Activated B cell treated with CpG ODN at 0.5 μM for 24 hours (primary cell): Measurements from ENCODE around the gene C2CD5. TPM values are rescaled to one million over a fixed set of nuclear protein-coding genes. Genes with fewer than 3 reads are reported as not detected.
A peak's percentile ranks its signal among the peaks of the same experiment; 100 is the strongest.

Experiments used
- ATAC-seq: fragments of 200-7000 bp; cut with Tn5 transposase; one replicate; pipeline ENCODE4 v1.10.0; 2021; ENCODE audit warnings: low read depth, mild to moderate bottlenecking, moderate library complexity
- CTCF ChIA-PET: fragments of 350-600 bp; sonication (Branson Sonifier 250); formaldehyde crosslinking; loops from one replicate; lab custom pipeline; 2021; ENCODE audit warnings: antibody characterized with exemption; lab: Charles Lee
- POLR2A ChIA-PET: fragments of 350-600 bp; sonication (Branson Sonifier 250); formaldehyde crosslinking; loops from one replicate; lab custom pipeline; 2021; ENCODE audit warnings: antibody characterized with exemption; lab: Charles Lee
- DNase-seq: peaks from one replicate; pipeline ENCODE4 v3.0.0; 2022
- H3K27ac Mint-ChIP-seq: one replicate; pipeline ENCODE4 v1.8.0; 2020; ENCODE audit warnings: mixed read lengths
- H3K27me3 Mint-ChIP-seq: one replicate; pipeline ENCODE4 v1.8.0; 2021; ENCODE audit warnings: mixed read lengths
- H3K36me3 Mint-ChIP-seq: one replicate; pipeline ENCODE4 v1.8.0; 2021; ENCODE audit warnings: low read depth, mixed read lengths
- H3K4me1 Mint-ChIP-seq: one replicate; pipeline ENCODE4 v1.8.0; 2021; ENCODE audit warnings: mixed read lengths
- H3K4me3 Mint-ChIP-seq: one replicate; pipeline ENCODE4 v1.8.0; 2020; ENCODE audit warnings: mild to moderate bottlenecking, mixed read lengths
- H3K9me3 Mint-ChIP-seq: one replicate; pipeline ENCODE4 v1.8.0; 2020; ENCODE audit warnings: mixed read lengths
- CTCF ChIP-seq: fragments of 200-600 bp; IDR thresholded peaks from one replicate; pipeline ENCODE4 v1.8.0; 2022; ENCODE audit warnings: antibody characterized with exemption, mild to moderate bottlenecking
- intact Hi-C: fragments of 100-400 bp; cut with micrococcal nuclease; formaldehyde crosslinking; loops from one replicate; pipeline ENCODE4 v1.15.1; 2024
- total RNA-seq: library from RNA; stranded (reverse); gene quantifications from 2 replicates; pipeline ENCODE4 v1.2.3, GENCODE V29; 2022

Gene C2CD5
- total RNA-seq, 1 donor from 2014 or later, result 38.4 TPM

GRCh38 chr12:22461786-22462185 is 82.6 kb downstream of the C2CD5 start:
- peaks cover 34% of the 10 kb centered on the region for H3K36me3 Mint-ChIP-seq
- H3K27me3 Mint-ChIP-seq, result no peaks in the 10 kb centered on the region
- H3K4me3 Mint-ChIP-seq, result no peak overlapping the region
- TF ChIP-seq CTCF, result no peak
- intact Hi-C loops, result no loop called here
- DNase-seq, result no peak
- POLR2A ChIA-PET, result no interaction called here
- H3K4me1 Mint-ChIP-seq, result peaks cover 7% of the 10 kb centered on the region
- ATAC-seq, result no peak
- CTCF ChIA-PET, result interaction anchor here (1.4 to 4.4 kb wide), 3 partner anchors 6 to 379 kb away, joined by 5 to 23 read pairs (median 5); no protein-coding TSS in a partner anchor
- no peak overlapping the region for H3K27ac Mint-ChIP-seq
- no peaks in the 10 kb centered on the region for H3K9me3 Mint-ChIP-seq

- no peaks in the 10 kb centered on the region for H3K27me3 Mint-ChIP-seq
- TF ChIP-seq CTCF, result peak; percentile 50
- POLR2A ChIA-PET, result no interaction called here
- DNase-seq (no peak), ATAC-seq (peak; percentile 49)
- CTCF ChIA-PET, result interaction anchor here (0.7 to 4.4 kb wide), 15 partner anchors 8 to 762 kb away, joined by 3 to 23 read pairs (median 4); partner anchors contain the start of gene CMAS
- H3K9me3 Mint-ChIP-seq, result no peaks in the 10 kb centered on the region
- H3K4me1 Mint-ChIP-seq, result peaks cover 7% of the 10 kb centered on the region
- no peak overlapping the region for H3K4me3 Mint-ChIP-seq
- no peak overlapping the region for H3K27ac Mint-ChIP-seq
- peaks cover 30% of the 10 kb centered on the region for H3K36me3 Mint-ChIP-seq
- intact Hi-C loops, result loop anchor here (1.0 kb wide), 1 partner anchor 377 kb away; no protein-coding TSS in a partner anchor
These were observed 84.4 kb downstream of the C2CD5 start for GRCh38 chr12:22459838-22460490.

GRCh38 chr12:22458298-22458937 is 85.9 kb downstream of the C2CD5 start:
- ATAC-seq (no peak), DNase-seq (no peak)
- POLR2A ChIA-PET, result no interaction called here
- TF ChIP-seq CTCF, result no peak
- H3K4me1 Mint-ChIP-seq, result peaks cover 7% of the 10 kb centered on the region
- no peaks in the 10 kb centered on the region for H3K9me3 Mint-ChIP-seq
- peaks cover 38% of the 10 kb centered on the region for H3K36me3 Mint-ChIP-seq
- no peaks in the 10 kb centered on the region for H3K27me3 Mint-ChIP-seq
- no peak overlapping the region for H3K4me3 Mint-ChIP-seq
- intact Hi-C loops, result no loop called here
- H3K27ac Mint-ChIP-seq, result no peak overlapping the region
- CTCF ChIA-PET, result interaction anchor here (0.9 to 4.4 kb wide), 7 partner anchors 8 to 761 kb away, joined by 3 to 23 read pairs (median 6); partner anchors contain the start of gene CMAS

- DNase-seq, result no peak
- Mint-ChIP-seq H3K27ac (no peak overlapping the region), H3K4me3 (no peak overlapping the region), H3K9me3 (no peaks in the 10 kb centered on the region), H3K36me3 (peaks cover 42% of the 10 kb centered on the region), H3K4me1 (peaks cover 7% of the 10 kb centered on the region), H3K27me3 (no peaks in the 10 kb centered on the region)
- intact Hi-C loops, result no loop called here
- ChIA-PET CTCF (interaction anchor here (1.2 to 1.8 kb wide), 2 partner anchors 357 to 374 kb away, joined by 3 to 6 read pairs; no protein-coding TSS in a partner anchor), POLR2A (no interaction called here)
- ATAC-seq, result no peak
- TF ChIP-seq CTCF, result no peak
These were observed 87.3 kb downstream of the C2CD5 start for GRCh38 chr12:22457085-22457484.

- Mint-ChIP-seq H3K27ac (no peak overlapping the region), H3K4me3 (no peak overlapping the region), H3K27me3 (no peaks in the 10 kb centered on the region), H3K36me3 (peaks cover 54% of the 10 kb centered on the region), H3K4me1 (peaks cover 5% of the 10 kb centered on the region), H3K9me3 (no peaks in the 10 kb centered on the region)
- ChIA-PET POLR2A (no interaction called here), CTCF (interaction anchor here (1.3 to 2.2 kb wide), 2 partner anchors 8 to 371 kb away, joined by 4 to 5 read pairs; no protein-coding TSS in a partner anchor)
- TF ChIP-seq CTCF, result no peak
- intact Hi-C loops, result no loop called here
- ATAC-seq (no peak), DNase-seq (no peak)
These were observed 90.8 kb downstream of the C2CD5 start for GRCh38 chr12:22453511-22453910.
